ENCODE measurements around the gene CDH12.
"Not testable (repeated sequence)": the region's sequence is repeated elsewhere in the genome, so short reads cannot be mapped to it uniquely, and the experiment has no call there.

The CDH12 gene

DNA sequence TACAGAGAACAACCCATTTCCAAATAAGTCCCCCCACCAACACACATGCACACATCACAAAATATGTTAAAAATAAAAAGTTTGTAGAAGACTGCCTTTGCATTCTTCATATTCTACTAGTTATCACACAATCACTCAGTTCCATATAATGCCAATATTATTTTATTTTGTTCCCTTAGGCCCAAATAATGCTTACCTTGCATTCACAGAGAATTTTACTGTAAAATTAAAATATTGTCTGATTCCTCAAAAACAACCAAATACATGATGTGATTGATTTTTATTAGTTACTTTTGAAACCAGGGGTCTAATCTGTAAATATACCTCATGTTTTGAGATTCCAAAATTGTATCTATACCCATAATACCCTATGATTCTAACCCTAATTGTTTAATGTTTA, 536.9 kb downstream of the CDH12 start:
- TF ChIP-seq OSR1 (CRISPR knock-in tag; IDR thresholded peaks at IDR 0.05) (no peak), ZFP3 (CRISPR knock-in tag; IDR thresholded peaks at IDR 0.05) (no peak), SNAI2 (CRISPR knock-in tag; IDR thresholded peaks at IDR 0.05) (no peak), ZNF70 (CRISPR knock-in tag; IDR thresholded peaks at IDR 0.05) (no peak), ARNTL (CRISPR knock-in tag; IDR thresholded peaks at IDR 0.05; ENCODE audit: borderline replicate concordance, low read depth) (no peak), ESRRG (CRISPR knock-in tag; IDR thresholded peaks at IDR 0.05) (no peak), POU6F1 (CRISPR knock-in tag; IDR thresholded peaks at IDR 0.05; ENCODE audit: borderline replicate concordance, low read depth) (no peak), GLIS3 (CRISPR knock-in tag; IDR thresholded peaks at IDR 0.05) (no peak), BACH2 (CRISPR knock-in tag; IDR thresholded peaks at IDR 0.05; ENCODE audit: borderline replicate concordance) (no peak), CSDC2 (CRISPR knock-in tag; IDR thresholded peaks at IDR 0.05) (no peak), ZNF8 (CRISPR knock-in tag; IDR thresholded peaks at IDR 0.05) (no peak), PPARA (CRISPR knock-in tag; IDR thresholded peaks at IDR 0.05; ENCODE audit: borderline replicate concordance) (no peak), PATZ1 (CRISPR knock-in tag; IDR thresholded peaks at IDR 0.05; ENCODE audit: borderline replicate concordance) (no peak), TSHZ2 (CRISPR knock-in tag; IDR thresholded peaks at IDR 0.05) (no peak), ZFP30 (CRISPR knock-in tag; IDR thresholded peaks at IDR 0.05) (no peak), ZC3H10 (CRISPR knock-in tag; IDR thresholded peaks at IDR 0.05) (no peak), TOX (CRISPR knock-in tag; IDR thresholded peaks at IDR 0.05; ENCODE audit: borderline replicate concordance) (no peak)
- TF ChIP-seq, protein P1, sequence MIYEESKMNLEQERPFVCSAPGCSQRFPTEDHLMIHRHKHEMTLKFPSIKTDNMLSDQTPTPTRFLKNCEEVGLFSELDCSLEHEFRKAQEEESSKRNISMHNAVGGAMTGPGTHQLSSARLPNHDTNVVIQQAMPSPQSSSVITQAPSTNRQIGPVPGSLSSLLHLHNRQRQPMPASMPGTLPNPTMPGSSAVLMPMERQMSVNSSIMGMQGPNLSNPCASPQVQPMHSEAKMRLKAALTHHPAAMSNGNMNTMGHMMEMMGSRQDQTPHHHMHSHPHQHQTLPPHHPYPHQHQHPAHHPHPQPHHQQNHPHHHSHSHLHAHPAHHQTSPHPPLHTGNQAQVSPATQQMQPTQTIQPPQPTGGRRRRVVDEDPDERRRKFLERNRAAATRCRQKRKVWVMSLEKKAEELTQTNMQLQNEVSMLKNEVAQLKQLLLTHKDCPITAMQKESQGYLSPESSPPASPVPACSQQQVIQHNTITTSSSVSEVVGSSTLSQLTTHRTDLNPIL (CRISPR knock-in tag; IDR thresholded peaks at IDR 0.05; ENCODE audit: low read depth) = no peak
- TF ChIP-seq, protein P2, sequence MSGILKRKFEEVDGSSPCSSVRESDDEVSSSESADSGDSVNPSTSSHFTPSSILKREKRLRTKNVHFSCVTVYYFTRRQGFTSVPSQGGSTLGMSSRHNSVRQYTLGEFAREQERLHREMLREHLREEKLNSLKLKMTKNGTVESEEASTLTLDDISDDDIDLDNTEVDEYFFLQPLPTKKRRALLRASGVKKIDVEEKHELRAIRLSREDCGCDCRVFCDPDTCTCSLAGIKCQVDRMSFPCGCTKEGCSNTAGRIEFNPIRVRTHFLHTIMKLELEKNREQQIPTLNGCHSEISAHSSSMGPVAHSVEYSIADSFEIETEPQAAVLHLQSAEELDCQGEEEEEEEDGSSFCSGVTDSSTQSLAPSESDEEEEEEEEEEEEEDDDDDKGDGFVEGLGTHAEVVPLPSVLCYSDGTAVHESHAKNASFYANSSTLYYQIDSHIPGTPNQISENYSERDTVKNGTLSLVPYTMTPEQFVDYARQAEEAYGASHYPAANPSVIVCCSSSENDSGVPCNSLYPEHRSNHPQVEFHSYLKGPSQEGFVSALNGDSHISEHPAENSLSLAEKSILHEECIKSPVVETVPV (CRISPR knock-in tag; IDR thresholded peaks at IDR 0.05) = no peak
- no peak for ATAC-seq

GRCh38 chr5:22315052-22315451, 538.1 kb downstream of the CDH12 start:
- ATAC-seq = not testable (repeated sequence)

DNA sequence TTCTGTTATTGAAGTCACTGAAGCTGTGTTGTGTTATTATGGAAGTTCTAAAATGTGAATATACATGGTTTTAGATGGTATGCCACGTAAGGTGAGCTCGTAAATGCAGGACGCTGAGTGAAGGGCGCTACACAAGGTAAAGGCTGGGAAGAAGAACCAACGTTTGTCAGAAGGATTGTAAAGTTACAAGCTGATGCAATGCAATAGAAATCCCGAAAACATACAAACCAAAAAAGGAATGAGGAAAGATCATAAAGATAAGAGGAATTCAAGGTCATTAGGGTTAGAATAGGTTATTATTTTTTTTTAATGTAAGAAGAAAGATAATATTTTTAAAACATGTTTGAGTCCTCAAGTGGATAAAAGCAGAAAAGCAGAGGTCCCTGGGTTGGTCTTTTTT, 538.6 kb downstream of the CDH12 start:
- TF ChIP-seq BACH2 (CRISPR knock-in tag; IDR thresholded peaks at IDR 0.05; ENCODE audit: borderline replicate concordance) = no peak
- no peak for TF ChIP-seq CSDC2 (CRISPR knock-in tag; IDR thresholded peaks at IDR 0.05)
- TF ChIP-seq, protein P1 (CRISPR knock-in tag; IDR thresholded peaks at IDR 0.05; ENCODE audit: low read depth) = no peak
- no peak for TF ChIP-seq POU6F1 (CRISPR knock-in tag; IDR thresholded peaks at IDR 0.05; ENCODE audit: borderline replicate concordance, low read depth)
- TF ChIP-seq ARNTL (CRISPR knock-in tag; IDR thresholded peaks at IDR 0.05; ENCODE audit: borderline replicate concordance, low read depth) = no peak
- no peak for TF ChIP-seq SNAI2 (CRISPR knock-in tag; IDR thresholded peaks at IDR 0.05)
- TF ChIP-seq OSR1 (CRISPR knock-in tag; IDR thresholded peaks at IDR 0.05) = no peak
- TF ChIP-seq TCF4 (CRISPR knock-in tag; IDR thresholded peaks at IDR 0.05; ENCODE audit: borderline replicate concordance) = no peak
- no peak for ATAC-seq
